ENCODE measurements around the gene SCO2. TPM values are rescaled to one million over a fixed set of nuclear protein-coding genes. Genes with fewer than 3 reads are reported as not detected.

Gene SCO2
- total RNA-seq, 1 donor from 2014 or later, result 8.3 TPM

- intact Hi-C loops (cut with micrococcal nuclease), result no loop called here
Measured at GRCh38 chr22:50532824-50533796, 7.7 kb upstream of the SCO2 start.

- intact Hi-C loops (cut with micrococcal nuclease), result loop anchor here (1.0 to 2.0 kb wide), 2 partner anchors 7 to 13 kb away; partner anchors contain the start of gene KLHDC7B
Measured at GRCh38 chr22:50531962-50532674, 6.7 kb upstream of the SCO2 start.

GRCh38 chr22:50531546-50531961, 6.2 kb upstream of the SCO2 start:
- intact Hi-C loops (cut with micrococcal nuclease), result loop anchor here (1.0 to 2.0 kb wide), 2 partner anchors 8 to 13 kb away; partner anchors contain the start of gene KLHDC7B

GRCh38 chr22:50530877-50531545, 5.6 kb upstream of the SCO2 start:
- intact Hi-C loops (cut with micrococcal nuclease), result loop anchor here (1.0 to 2.0 kb wide), 2 partner anchors 8 to 14 kb away; partner anchors contain the start of gene KLHDC7B

GRCh38 chr22:50530580-50530876, 5.1 kb upstream of the SCO2 start:
- intact Hi-C loops (cut with micrococcal nuclease), result loop anchor here (2.0 kb wide), 1 partner anchor 14 kb away; the partner anchor contains the start of gene KLHDC7B

GRCh38 chr22:50529897-50530579, 4.6 kb upstream of the SCO2 start, which contains the start of gene TYMP:
Gene TYMP (minus strand): TSS chr22:50530012. CDS start chr22:50529709, 303 bp downstream.
- intact Hi-C loops (cut with micrococcal nuclease), result loop anchor here (2.0 kb wide), 1 partner anchor 15 kb away; the partner anchor contains the start of gene KLHDC7B

- intact Hi-C loops (cut with micrococcal nuclease), result no loop called here
Measured at GRCh38 chr22:50529416-50529896, 4.1 kb upstream of the SCO2 start.

- intact Hi-C loops (cut with micrococcal nuclease), result no loop called here
Measured at GRCh38 chr22:50528682-50529415, 3.5 kb upstream of the SCO2 start.

- intact Hi-C loops (cut with micrococcal nuclease), result no loop called here
Measured at GRCh38 chr22:50527921-50528681, 2.7 kb upstream of the SCO2 start.

- intact Hi-C loops (cut with micrococcal nuclease), result loop anchor here (1.0 kb wide), 1 partner anchor 35 kb away; the partner anchor contains the start of gene SYCE3
Measured at GRCh38 chr22:50526834-50527801, 1.7 kb upstream of the SCO2 start.

- intact Hi-C loops (cut with micrococcal nuclease), result loop anchor here (1.0 kb wide), 1 partner anchor 36 kb away; the partner anchor contains the start of gene SYCE3
Measured at GRCh38 chr22:50526108-50526833, 873 bp upstream of the SCO2 start.

GRCh38 chr22:50525858-50526107, 385 bp upstream of the SCO2 start:
- intact Hi-C loops (cut with micrococcal nuclease), result loop anchor here (1.0 to 2.0 kb wide), 4 partner anchors 17 to 95 kb away; partner anchors contain the start of genes CHKB, NCAPH2 and SYCE3

- intact Hi-C loops (cut with micrococcal nuclease), result loop anchor here (1.0 to 2.0 kb wide), 3 partner anchors 16 to 96 kb away; partner anchors contain the start of genes CHKB and NCAPH2
Measured at GRCh38 chr22:50524676-50525103, 708 bp downstream of the SCO2 start.

GRCh38 chr22:50523806-50524675, 1.4 kb downstream of the SCO2 start:
- intact Hi-C loops (cut with micrococcal nuclease), result loop anchor here (2.0 kb wide), 1 partner anchor 97 kb away; no protein-coding TSS in a partner anchor

GRCh38 chr22:50523458-50523805, 2.0 kb downstream of the SCO2 start:
- intact Hi-C loops (cut with micrococcal nuclease), result no loop called here

GRCh38 chr22:50522806-50523438, 2.5 kb downstream of the SCO2 start:
- intact Hi-C loops (cut with micrococcal nuclease), result no loop called here

Data from T-helper 2 cell treated with Interferon-gamma antibody and Interleukin-4, amounts not matched to agents 100 ng/mL and 5 ng/mL, for 36 hours (primary cell).